Effector memory CD8-positive, alpha-beta T cell (primary cell): ENCODE measurements around the gene DRC7.

ENCODE experiments used
- ATAC-seq: fragments of 150-1000 bp; cut with Tn5 transposase; replicated peaks from 2 replicates; pipeline ENCODE4 v1.10.0; 2021; ENCODE audit warnings: mild to moderate bottlenecking, moderate library complexity
- DNase-seq, 3 experiments: peaks; one replicate each; pipeline ENCODE4 v3.0.0; 2021
- H3K27ac Mint-ChIP-seq, 2 donors: one replicate each; pipeline ENCODE4 v1.8.0; 2022; ENCODE audit warnings: mild to moderate bottlenecking in 2 of 2, mixed read lengths in 2 of 2, moderate library complexity in 2 of 2
- H3K27me3 Mint-ChIP-seq, 2 donors: one replicate each; pipeline ENCODE4 v1.8.0; 2022; ENCODE audit warnings: mixed read lengths in 2 of 2
- H3K36me3 Mint-ChIP-seq: one replicate; pipeline ENCODE4 v1.8.0; 2022; ENCODE audit warnings: mild to moderate bottlenecking, moderate library complexity, mixed read lengths; ENCODE audit not compliant: insufficient read depth
- H3K4me1 Mint-ChIP-seq, 2 donors: one replicate each; pipeline ENCODE4 v1.8.0; 2022; ENCODE audit warnings: low read depth in 2 of 2, mixed read lengths in 2 of 2
- H3K4me3 Mint-ChIP-seq, 2 donors: one replicate each; pipeline ENCODE4 v1.8.0; 2022; ENCODE audit warnings: mild to moderate bottlenecking in 2 of 2, mixed read lengths in 2 of 2, moderate library complexity in 2 of 2
- H3K9me3 Mint-ChIP-seq, 2 donors: one replicate each; pipeline ENCODE4 v1.8.0; 2022; ENCODE audit warnings: mixed read lengths in 2 of 2

Gene DRC7

DNA sequence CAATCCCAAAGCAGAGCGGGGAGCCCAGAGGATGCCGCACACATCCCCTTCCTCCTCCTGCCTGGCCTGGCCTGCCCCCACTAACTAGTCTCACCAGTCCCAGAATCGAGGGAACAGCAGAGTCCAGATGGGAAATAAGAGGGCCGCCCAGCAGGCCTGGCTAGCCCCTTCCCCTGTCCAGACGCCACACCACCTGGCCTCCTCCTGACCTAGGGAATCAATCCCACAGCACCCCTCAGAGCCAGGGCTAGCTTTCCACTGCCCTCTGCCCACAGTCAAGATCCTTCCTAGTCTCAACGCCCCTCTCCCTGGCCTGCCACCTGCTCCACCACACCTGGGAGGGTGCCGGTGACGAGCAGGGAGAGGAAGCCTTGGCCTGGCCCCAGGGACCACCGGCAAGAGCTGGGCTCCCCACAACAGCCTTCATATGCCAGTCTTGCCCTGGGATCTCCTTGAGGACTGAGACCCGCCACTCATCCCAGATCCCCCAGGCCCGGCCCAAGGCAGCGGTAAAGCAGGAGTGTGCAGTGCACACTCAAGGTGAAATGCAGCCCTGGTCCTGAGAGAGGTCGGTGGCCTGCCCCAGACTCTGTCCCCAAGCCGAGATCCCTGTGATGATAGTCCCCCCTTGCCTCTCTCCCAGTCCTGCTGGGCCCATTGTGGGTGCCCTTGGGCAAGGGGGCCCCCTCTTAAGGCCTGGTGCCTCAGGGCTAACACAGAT, 68.8 kb downstream of the DRC7 start:
- DNase-seq (no peak), ATAC-seq (no peak)
- no peaks in the 10 kb centered on the region for H3K9me3 Mint-ChIP-seq
- H3K4me3 Mint-ChIP-seq, result no peak overlapping the region
- H3K4me1 Mint-ChIP-seq, result peaks cover 1 to 10% of the 10 kb centered on the region in 2 donors
- H3K36me3 Mint-ChIP-seq, result no peaks in the 10 kb centered on the region
- H3K27me3 Mint-ChIP-seq, result no peaks in the 10 kb centered on the region
- no peak overlapping the region for H3K27ac Mint-ChIP-seq

GRCh38 chr16:57764006-57764340, 69.4 kb downstream of the DRC7 start:
- no peak for ATAC-seq
- H3K4me3 Mint-ChIP-seq, result no peak overlapping the region

DNA sequence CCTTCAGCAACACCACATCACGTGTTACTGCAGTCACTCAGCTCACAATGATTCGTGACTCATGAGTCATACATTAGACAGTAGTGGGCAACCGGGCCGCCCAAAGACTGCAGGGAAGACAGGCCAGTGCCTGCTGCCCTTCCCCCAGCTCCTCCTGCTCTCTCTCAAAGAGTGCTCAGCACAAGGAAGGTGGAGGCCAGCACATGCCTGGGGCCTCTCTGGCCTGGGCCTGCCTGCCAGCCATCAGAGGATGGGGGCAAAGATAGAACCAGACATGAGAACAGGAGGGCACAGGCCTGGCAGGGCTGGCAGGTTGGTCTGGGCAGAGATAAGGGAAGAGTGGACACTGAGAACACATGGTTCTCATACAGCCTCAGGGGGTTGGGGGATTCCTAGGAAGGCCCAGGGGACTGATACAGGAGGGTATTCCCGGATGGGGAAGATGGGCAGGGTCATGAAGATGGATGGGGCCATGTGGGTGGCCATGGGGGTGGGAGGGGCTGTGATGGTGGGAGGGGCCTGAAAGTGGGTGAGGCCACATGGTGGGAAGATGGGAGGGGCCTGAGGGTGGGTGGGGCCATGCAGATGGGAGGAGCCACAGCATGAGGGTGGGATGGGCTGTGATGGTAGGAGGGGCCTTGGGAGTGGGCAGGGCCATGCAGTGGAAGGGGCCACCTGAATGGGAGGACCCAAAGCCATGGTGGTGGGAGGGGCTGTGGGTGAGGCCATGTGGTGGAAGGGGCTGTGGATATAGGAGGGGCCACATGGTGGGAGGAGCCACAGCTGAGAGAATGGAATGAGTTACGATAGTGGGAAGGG, 69.9 kb downstream of the DRC7 start:
- H3K4me1 Mint-ChIP-seq, result peaks cover 1 to 10% of the 10 kb centered on the region in 2 donors
- ATAC-seq (peak; percentile 63), DNase-seq (no peak)
- peak overlapping the region in 1 of 2 donors; percentile 59 for H3K27ac Mint-ChIP-seq
- no peak overlapping the region for H3K4me3 Mint-ChIP-seq
- H3K27me3 Mint-ChIP-seq, result no peaks in the 10 kb centered on the region
- no peaks in the 10 kb centered on the region for H3K36me3 Mint-ChIP-seq
- H3K9me3 Mint-ChIP-seq, result no peaks in the 10 kb centered on the region

More at GRCh38 chr16:57764006-57764340, 69.4 kb downstream of the DRC7 start:
- H3K36me3 Mint-ChIP-seq, result no peaks in the 10 kb centered on the region
- no peak overlapping the region for H3K27ac Mint-ChIP-seq
- no peaks in the 10 kb centered on the region for H3K9me3 Mint-ChIP-seq
- peaks cover 1 to 10% of the 10 kb centered on the region in 2 donors for H3K4me1 Mint-ChIP-seq
- no peak for DNase-seq
- no peaks in the 10 kb centered on the region for H3K27me3 Mint-ChIP-seq

GRCh38 chr16:57765160-57765728, 70.6 kb downstream of the DRC7 start:
- DNase-seq (no peak), ATAC-seq (no peak)
- H3K4me1 Mint-ChIP-seq, result peaks cover 1 to 10% of the 10 kb centered on the region in 2 donors
- H3K27ac Mint-ChIP-seq, result peak overlapping the region in 1 of 2 donors; percentile 59
- no peak overlapping the region for H3K4me3 Mint-ChIP-seq
- H3K36me3 Mint-ChIP-seq, result no peaks in the 10 kb centered on the region
- no peaks in the 10 kb centered on the region for H3K27me3 Mint-ChIP-seq
- no peaks in the 10 kb centered on the region for H3K9me3 Mint-ChIP-seq

- no peak for DNase-seq
- H3K27ac Mint-ChIP-seq, result no peak overlapping the region
- no peaks in the 10 kb centered on the region for H3K36me3 Mint-ChIP-seq
- H3K4me1 Mint-ChIP-seq, result peaks cover 1 to 7% of the 10 kb centered on the region in 2 donors
- H3K9me3 Mint-ChIP-seq, result no peaks in the 10 kb centered on the region
- H3K4me3 Mint-ChIP-seq, result no peak overlapping the region
- no peaks in the 10 kb centered on the region for H3K27me3 Mint-ChIP-seq
- no peak for ATAC-seq
Measured at GRCh38 chr16:57766714-57767348, 72.2 kb downstream of the DRC7 start.

DNA sequence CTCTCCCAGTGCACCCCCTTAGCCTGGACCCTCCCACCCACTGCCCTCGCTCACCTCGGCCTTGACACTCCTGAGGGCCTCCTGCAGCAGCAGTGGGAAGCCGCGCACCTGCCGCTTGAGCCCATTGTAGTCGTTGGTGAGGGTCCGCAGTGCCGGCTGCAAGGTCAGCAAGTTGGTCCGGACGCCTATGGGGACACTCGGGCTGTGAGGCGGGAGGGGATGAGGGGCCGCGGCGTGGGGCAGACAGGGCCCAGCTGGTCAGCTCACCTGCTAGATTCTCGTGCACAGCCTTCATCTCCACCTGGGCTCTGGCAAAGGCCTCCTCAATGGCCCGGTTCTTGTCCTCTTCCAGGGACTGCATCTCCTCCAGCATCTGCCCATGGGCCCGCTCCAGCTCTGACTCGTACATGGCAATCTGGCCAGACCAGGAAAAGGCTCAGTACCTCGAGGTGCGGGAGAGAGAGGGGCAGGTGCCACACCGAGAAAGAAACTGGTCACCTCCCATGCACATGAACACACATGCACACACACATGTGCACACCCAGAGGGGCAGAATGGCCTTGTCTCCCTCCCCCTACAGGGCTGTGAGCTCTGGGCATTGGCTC, 75.0 kb downstream of the DRC7 start:
- peaks cover 0 to 1% of the 10 kb centered on the region in 2 donors for H3K4me1 Mint-ChIP-seq
- no peak overlapping the region for H3K27ac Mint-ChIP-seq
- H3K9me3 Mint-ChIP-seq, result no peaks in the 10 kb centered on the region
- H3K27me3 Mint-ChIP-seq, result no peaks in the 10 kb centered on the region
- DNase-seq (no peak), ATAC-seq (no peak)
- H3K36me3 Mint-ChIP-seq, result no peaks in the 10 kb centered on the region
- no peak overlapping the region for H3K4me3 Mint-ChIP-seq

DNA sequence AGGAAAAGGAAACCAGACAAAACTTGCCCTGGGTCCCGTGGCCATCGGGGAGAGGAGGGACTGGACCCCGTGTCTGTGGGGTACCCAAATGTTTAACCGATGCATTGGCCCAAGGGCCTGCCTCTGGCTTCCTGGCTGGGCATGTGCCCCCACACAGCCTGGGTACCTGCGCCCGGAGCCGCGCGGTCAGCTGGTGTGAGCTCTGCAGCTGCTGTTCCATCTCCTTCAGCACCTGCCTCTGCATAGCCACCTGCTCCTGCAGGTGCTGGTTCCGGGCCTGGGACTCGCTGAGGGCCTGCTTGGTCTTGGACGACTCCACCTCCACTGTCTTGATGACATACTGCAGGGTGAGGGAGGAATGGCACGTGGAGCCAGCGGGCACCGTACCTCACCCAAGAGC, 75.8 kb downstream of the DRC7 start:
- H3K27ac Mint-ChIP-seq, result peak overlapping the region in 1 of 2 donors; percentile 17
- no peak for ATAC-seq

DNA sequence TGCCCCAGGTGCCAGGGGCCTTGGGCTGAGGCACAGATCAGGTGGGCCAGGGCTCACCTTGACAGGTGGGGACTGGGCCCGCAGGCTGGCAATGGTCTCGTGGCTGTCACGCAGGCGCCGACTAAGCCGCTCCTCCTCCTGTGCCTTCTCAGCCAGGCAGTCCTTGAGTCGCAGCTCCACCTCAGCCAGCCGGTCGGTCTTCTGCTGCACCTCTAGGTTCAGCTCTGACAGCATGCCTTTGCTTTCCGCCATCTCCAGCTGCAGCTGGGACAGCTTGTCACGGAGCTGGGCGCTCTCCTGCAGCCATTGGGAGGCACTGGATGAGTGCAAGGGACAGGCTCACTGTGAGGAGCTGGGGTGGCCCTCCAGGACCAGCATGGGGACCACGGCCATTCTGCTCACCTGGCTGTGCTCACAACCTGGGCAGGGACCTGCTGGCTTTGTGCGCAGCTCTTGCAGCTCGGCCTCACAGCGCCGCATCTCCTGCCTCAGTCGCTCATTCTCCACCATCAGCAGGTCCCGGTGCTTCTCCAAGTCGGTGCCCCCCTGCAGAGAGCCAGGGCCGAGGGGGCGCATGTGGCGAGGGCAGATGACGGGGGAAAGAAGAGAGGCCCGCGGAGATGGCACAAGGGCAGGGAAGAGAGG, 76.7 kb downstream of the DRC7 start:
- DNase-seq, result no peak
- no peaks in the 10 kb centered on the region for H3K36me3 Mint-ChIP-seq
- ATAC-seq, result no peak
- peak overlapping the region in 1 of 2 donors; percentile 75 for H3K27ac Mint-ChIP-seq
- H3K27me3 Mint-ChIP-seq, result no peaks in the 10 kb centered on the region
- no peaks in the 10 kb centered on the region for H3K9me3 Mint-ChIP-seq
- no peaks in the 10 kb centered on the region for H3K4me1 Mint-ChIP-seq
- no peak overlapping the region for H3K4me3 Mint-ChIP-seq

More for the DNA sequence above, 75.8 kb downstream of the DRC7 start:
- Mint-ChIP-seq H3K4me3 (no peak overlapping the region), H3K4me1 (no peaks in the 10 kb centered on the region), H3K9me3 (no peaks in the 10 kb centered on the region), H3K27me3 (no peaks in the 10 kb centered on the region), H3K36me3 (no peaks in the 10 kb centered on the region)
- no peak for DNase-seq

- Mint-ChIP-seq H3K36me3 (no peaks in the 10 kb centered on the region), H3K27ac (no peak overlapping the region), H3K27me3 (no peaks in the 10 kb centered on the region), H3K4me3 (no peak overlapping the region), H3K4me1 (no peaks in the 10 kb centered on the region), H3K9me3 (no peaks in the 10 kb centered on the region)
- DNase-seq (no peak), ATAC-seq (no peak)
Measured at GRCh38 chr16:57773019-57773418, 78.4 kb downstream of the DRC7 start.

DNA sequence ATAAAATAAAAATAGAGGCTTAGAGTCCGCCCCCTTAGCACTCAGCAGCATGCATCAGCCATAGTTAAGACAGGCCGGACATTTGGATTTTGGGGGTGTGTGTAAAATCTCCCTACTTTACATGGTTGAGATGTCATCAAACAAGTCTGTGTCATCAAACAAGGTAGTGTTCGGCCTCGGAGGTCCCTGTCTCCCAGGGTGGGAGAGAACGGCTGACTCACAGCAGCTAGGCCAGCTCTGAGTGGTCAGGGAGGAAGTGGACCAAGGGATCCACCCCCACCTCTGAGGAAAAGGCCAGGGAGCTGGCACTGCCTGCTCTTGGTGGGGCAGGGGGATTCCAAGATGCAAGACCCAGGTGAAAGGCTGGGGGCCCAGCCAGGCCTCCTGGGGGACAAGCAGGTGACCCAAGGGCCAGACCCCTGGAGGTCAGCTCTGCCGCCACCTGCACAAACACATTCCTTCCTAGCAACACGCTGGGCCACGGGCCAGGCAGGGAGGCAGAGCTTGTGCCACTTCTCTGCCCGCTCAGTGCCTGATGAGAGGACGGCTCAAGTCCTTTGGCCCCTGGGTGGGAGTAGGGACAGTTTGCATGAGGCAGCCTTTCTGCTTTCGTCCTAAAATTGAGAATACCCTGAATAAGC, 79.2 kb downstream of the DRC7 start:
- no peak for DNase-seq
- H3K4me1 Mint-ChIP-seq, result no peaks in the 10 kb centered on the region
- no peak overlapping the region for H3K27ac Mint-ChIP-seq
- H3K36me3 Mint-ChIP-seq, result no peaks in the 10 kb centered on the region
- no peaks in the 10 kb centered on the region for H3K27me3 Mint-ChIP-seq
- ATAC-seq, result no peak
- no peak overlapping the region for H3K4me3 Mint-ChIP-seq
- H3K9me3 Mint-ChIP-seq, result no peaks in the 10 kb centered on the region

GRCh38 chr16:57774705-57775285, 80.2 kb downstream of the DRC7 start:
- Mint-ChIP-seq H3K4me1 (no peaks in the 10 kb centered on the region), H3K4me3 (no peak overlapping the region), H3K9me3 (no peaks in the 10 kb centered on the region), H3K36me3 (no peaks in the 10 kb centered on the region), H3K27me3 (no peaks in the 10 kb centered on the region), H3K27ac (no peak overlapping the region)
- DNase-seq, result no peak
- ATAC-seq, result no peak

- no peak for ATAC-seq
- Mint-ChIP-seq H3K27ac (peak overlapping the region in 1 of 2 donors; percentile 49), H3K27me3 (no peaks in the 10 kb centered on the region), H3K4me3 (no peak overlapping the region), H3K36me3 (no peaks in the 10 kb centered on the region), H3K9me3 (no peaks in the 10 kb centered on the region), H3K4me1 (no peaks in the 10 kb centered on the region)
- DNase-seq, result no peak
Measured at GRCh38 chr16:57775661-57776469, 81.3 kb downstream of the DRC7 start.
